ENCODE results near the gene GCA.

Gene GCA

GRCh38 chr2:162316590-162316989 lies 27.3 kb upstream of the GCA start:
- Histone ChIP-seq H3K36me3 (no peaks in the 10 kb centered on the region), H3K27me3 (no peaks in the 10 kb centered on the region), H3K4me3 (ENCODE audit: low read depth, low read length) (no peak overlapping the region), H3K9me3 (no peaks in the 10 kb centered on the region), H3K4me1 (no peaks in the 10 kb centered on the region)
- no peak for DNase-seq
- TF ChIP-seq CTCF (IDR thresholded peaks at IDR 0.05; ENCODE audit: low read depth, low read length), result no peak

GRCh38 chr2:162317058-162317742 lies 26.7 kb upstream of the GCA start:
- H3K4me1 ChIP-seq, result no peaks in the 10 kb centered on the region
- H3K36me3 ChIP-seq, result no peaks in the 10 kb centered on the region
- H3K4me3 ChIP-seq (ENCODE audit: low read depth, low read length), result no peak overlapping the region
- no peaks in the 10 kb centered on the region for H3K27me3 ChIP-seq
- DNase-seq, result no peak
- no peak for TF ChIP-seq CTCF (IDR thresholded peaks at IDR 0.05; ENCODE audit: low read depth, low read length)
- H3K9me3 ChIP-seq, result no peaks in the 10 kb centered on the region

GRCh38 chr2:162317861-162318327 lies 26.0 kb upstream of the GCA start:
- H3K9me3 ChIP-seq, result no peaks in the 10 kb centered on the region
- no peaks in the 10 kb centered on the region for H3K36me3 ChIP-seq
- H3K27me3 ChIP-seq, result no peaks in the 10 kb centered on the region
- no peak for DNase-seq
- no peaks in the 10 kb centered on the region for H3K4me1 ChIP-seq
- peak overlapping the region; percentile 38; the same call in 1 of the 2 replicates for H3K4me3 ChIP-seq (ENCODE audit: low read depth, low read length)
- no peak for TF ChIP-seq CTCF (IDR thresholded peaks at IDR 0.05; ENCODE audit: low read depth, low read length)

GRCh38 chr2:162318328-162319180 lies 25.4 kb upstream of the GCA start, which contains the start of gene IFIH1:
TSS of gene IFIH1 (minus strand) at chr2:162318684. CDS start at chr2:162318307, 377 bp downstream.
- DNase-seq, result no peak
- H3K9me3 ChIP-seq, result no peaks in the 10 kb centered on the region
- H3K36me3 ChIP-seq, result no peaks in the 10 kb centered on the region
- H3K27me3 ChIP-seq, result no peaks in the 10 kb centered on the region
- TF ChIP-seq CTCF (IDR thresholded peaks at IDR 0.05; ENCODE audit: low read depth, low read length), result no peak
- H3K4me1 ChIP-seq, result no peaks in the 10 kb centered on the region
- peak within 1 kb of the TSS; percentile 38 for H3K4me3 ChIP-seq (ENCODE audit: low read depth, low read length)

- Histone ChIP-seq H3K4me1 (no peaks in the 10 kb centered on the region), H3K9me3 (no peaks in the 10 kb centered on the region), H3K4me3 (ENCODE audit: low read depth, low read length) (no peak overlapping the region), H3K27me3 (no peaks in the 10 kb centered on the region), H3K36me3 (no peaks in the 10 kb centered on the region)
- no peak for DNase-seq
- TF ChIP-seq CTCF (IDR thresholded peaks at IDR 0.05; ENCODE audit: low read depth, low read length), result no peak
These were observed 22.9 kb upstream of the GCA start for GRCh38 chr2:162320864-162321517.
